Measurements from ENCODE around the gene GP1BB. TPM values are rescaled to one million over a fixed set of nuclear protein-coding genes. Genes with fewer than 3 reads are reported as not detected.

GP1BB gene
- total RNA-seq, 2 donors from 2014 or later, result 0.48 to 0.62 TPM

DNA sequence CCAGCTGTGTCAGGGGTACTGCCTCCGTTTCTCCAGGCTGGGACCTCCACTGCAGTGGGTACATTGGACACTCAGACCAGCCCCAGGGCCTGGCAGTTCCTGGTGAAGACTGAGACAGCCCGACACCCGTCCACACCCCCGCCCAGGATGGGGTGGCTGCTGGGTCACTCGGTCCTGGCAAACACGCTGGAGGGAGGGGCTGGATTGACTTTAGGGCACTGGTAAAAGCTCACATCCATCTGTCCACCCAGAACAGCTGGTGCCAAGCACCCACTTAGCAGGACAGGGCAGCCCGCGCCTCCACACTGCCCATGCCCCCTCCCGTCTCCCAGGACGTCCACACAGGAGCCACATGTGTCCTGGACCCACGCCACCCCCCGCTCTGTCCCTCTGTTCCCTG, 26.5 kb downstream of the GP1BB start:
- DNase-seq, result no peak
- H3K9ac ChIP-seq (ENCODE audit: extremely low read depth, low read length, poor library complexity, severe bottlenecking), result no peak overlapping the region
- Mint-ChIP-seq H3K27ac (no peak overlapping the region), H3K36me3 (ENCODE audit: low read depth) (no peaks in the 10 kb centered on the region), H3K9me3 (no peaks in the 10 kb centered on the region), H3K4me1 (peaks cover 6% of the 10 kb centered on the region), H3K4me3 (no peak overlapping the region), H3K27me3 (ENCODE audit: insufficient read depth) (peaks cover 25% of the 10 kb centered on the region)
- peaks cover 34% of the 10 kb centered on the region for H3K27me3 ChIP-seq (ENCODE audit: control insufficient read depth, insufficient read depth, low read length, poor library complexity, severe bottlenecking)
- H3K4me1 ChIP-seq (ENCODE audit: control insufficient read depth, insufficient read depth, low read length), result peaks cover 13% of the 10 kb centered on the region
- TF ChIP-seq, protein P1, sequence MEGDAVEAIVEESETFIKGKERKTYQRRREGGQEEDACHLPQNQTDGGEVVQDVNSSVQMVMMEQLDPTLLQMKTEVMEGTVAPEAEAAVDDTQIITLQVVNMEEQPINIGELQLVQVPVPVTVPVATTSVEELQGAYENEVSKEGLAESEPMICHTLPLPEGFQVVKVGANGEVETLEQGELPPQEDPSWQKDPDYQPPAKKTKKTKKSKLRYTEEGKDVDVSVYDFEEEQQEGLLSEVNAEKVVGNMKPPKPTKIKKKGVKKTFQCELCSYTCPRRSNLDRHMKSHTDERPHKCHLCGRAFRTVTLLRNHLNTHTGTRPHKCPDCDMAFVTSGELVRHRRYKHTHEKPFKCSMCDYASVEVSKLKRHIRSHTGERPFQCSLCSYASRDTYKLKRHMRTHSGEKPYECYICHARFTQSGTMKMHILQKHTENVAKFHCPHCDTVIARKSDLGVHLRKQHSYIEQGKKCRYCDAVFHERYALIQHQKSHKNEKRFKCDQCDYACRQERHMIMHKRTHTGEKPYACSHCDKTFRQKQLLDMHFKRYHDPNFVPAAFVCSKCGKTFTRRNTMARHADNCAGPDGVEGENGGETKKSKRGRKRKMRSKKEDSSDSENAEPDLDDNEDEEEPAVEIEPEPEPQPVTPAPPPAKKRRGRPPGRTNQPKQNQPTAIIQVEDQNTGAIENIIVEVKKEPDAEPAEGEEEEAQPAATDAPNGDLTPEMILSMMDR (conservative IDR thresholded peaks at IDR 0.05), result no peak
- no peaks in the 10 kb centered on the region for H3K36me3 ChIP-seq (ENCODE audit: control insufficient read depth, insufficient read depth, low read length)
- WGBS, 2 experiments (ENCODE audit: insufficient coverage in 1 of 2, insufficient read length in 1 of 2), result 96 to 100% methylated on average over 6 to 12 of the region's 12 CpGs
- H3K27ac ChIP-seq (ENCODE audit: low read depth, low read length), result no peak overlapping the region
- H3K9me3 ChIP-seq (ENCODE audit: control insufficient read depth, low read length), result no peaks in the 10 kb centered on the region
- H3K4me3 ChIP-seq (ENCODE audit: low read length), result no peak overlapping the region

DNA sequence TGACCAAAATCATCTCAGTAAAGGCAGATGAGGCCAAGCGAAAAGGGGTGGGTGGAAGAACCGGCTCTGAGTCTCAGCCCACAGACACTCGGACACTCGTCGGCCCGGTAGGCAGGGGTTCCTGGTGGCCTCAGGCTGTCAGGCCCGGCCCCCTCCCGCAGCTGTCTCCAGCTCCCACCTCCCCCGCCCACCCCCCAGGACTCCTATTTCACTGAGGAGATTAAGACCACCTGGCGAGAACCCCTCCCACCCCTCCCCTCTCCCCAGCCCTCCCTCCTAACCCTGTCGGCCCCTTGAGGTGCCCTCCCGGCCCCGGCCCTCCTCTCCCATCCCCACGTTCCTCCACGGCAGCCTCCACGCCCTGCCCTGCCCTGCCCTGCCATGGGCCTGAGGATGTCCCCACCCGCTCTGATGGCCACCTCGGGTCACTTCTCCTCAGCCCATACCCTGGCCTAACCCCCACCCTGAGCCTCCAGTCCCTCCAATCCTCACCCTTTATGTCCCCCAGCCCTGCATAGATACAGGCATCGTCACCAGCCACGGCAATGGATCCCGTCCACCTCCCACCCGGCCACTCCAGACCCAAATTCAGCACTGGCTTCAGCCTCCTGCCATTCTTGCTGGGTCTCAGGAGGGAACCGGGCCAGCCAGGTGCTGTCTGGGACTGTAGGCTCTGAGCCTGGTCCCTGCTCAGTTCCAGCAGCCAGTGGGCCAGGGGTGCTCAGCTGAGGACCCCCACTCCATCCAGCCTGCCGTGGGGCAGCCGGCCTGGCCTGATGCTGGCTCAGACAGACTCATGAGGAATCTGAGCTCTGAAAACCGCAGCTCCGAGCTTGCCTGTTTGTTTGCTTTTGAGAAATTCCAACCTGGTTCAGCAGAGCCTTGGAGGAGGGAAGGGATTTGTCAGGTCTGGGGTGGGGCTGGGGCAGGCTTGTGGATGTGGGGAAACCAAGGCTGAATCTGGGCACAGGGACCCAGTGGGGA, 27.5 kb downstream of the GP1BB start:
- Histone ChIP-seq H3K9me3 (ENCODE audit: control insufficient read depth, low read length) (no peaks in the 10 kb centered on the region), H3K9ac (ENCODE audit: extremely low read depth, low read length, poor library complexity, severe bottlenecking) (no peak overlapping the region), H3K27ac (ENCODE audit: low read depth, low read length) (no peak overlapping the region), H3K4me1 (ENCODE audit: control insufficient read depth, insufficient read depth, low read length) (peaks cover 13% of the 10 kb centered on the region), H3K27me3 (ENCODE audit: control insufficient read depth, insufficient read depth, low read length, poor library complexity, severe bottlenecking) (peaks cover 43% of the 10 kb centered on the region), H3K4me3 (ENCODE audit: low read length) (no peak overlapping the region), H3K36me3 (ENCODE audit: control insufficient read depth, insufficient read depth, low read length) (no peaks in the 10 kb centered on the region)
- H3K36me3 Mint-ChIP-seq (ENCODE audit: low read depth), result no peaks in the 10 kb centered on the region
- H3K4me1 Mint-ChIP-seq, result peaks cover 8% of the 10 kb centered on the region
- TF ChIP-seq, protein P1 (conservative IDR thresholded peaks at IDR 0.05), result no peak
- H3K27me3 Mint-ChIP-seq (ENCODE audit: insufficient read depth), result peaks cover 34% of the 10 kb centered on the region
- 65 to 70% methylated on average over 8 to 26 of the region's 27 CpGs for WGBS, 2 experiments (ENCODE audit: insufficient coverage in 1 of 2, insufficient read length in 1 of 2)
- H3K4me3 Mint-ChIP-seq, result peak overlapping the region; percentile 19
- no peaks in the 10 kb centered on the region for H3K9me3 Mint-ChIP-seq
- peak overlapping the region; percentile 48 for H3K27ac Mint-ChIP-seq
- no peak for DNase-seq

DNA sequence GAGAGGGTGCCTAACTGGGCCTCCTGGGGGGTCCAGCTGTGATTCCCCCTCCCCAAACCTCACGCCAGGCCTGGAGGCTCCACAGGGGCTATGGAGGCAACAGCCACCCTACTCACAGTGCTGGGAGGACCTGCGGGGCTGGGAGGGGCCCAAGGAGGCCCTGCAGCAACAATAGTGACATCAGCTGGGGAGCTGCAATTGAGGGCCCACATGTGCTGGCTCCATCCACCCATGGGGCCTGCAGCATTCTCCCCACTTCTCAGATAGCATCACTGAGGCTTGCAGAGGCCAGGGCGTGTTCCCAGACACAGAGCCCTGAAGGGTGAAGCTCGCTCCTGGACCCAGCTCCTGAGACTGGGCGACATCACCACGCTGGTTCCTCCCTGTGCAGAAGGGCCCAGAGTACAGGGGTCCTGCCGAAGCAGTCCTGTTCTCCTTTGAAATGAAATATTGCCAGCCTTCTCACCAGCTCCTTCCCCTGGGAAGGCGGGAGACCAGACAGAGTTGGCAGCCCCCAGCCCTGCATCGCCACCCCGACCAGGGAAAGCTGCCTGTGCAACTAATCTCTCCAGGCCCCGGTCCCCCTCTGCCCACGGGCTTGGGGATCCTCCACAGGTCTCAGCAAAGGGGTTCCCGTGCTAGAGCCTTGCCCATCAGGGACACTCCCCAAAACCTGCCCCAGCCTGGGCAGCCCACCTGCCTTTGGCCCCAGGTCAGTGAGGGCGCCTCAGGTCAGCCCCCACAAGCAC, 28.3 kb downstream of the GP1BB start:
- no peak for DNase-seq
- Mint-ChIP-seq H3K27me3 (ENCODE audit: insufficient read depth) (peaks cover 43% of the 10 kb centered on the region), H3K36me3 (ENCODE audit: low read depth) (no peaks in the 10 kb centered on the region), H3K9me3 (no peaks in the 10 kb centered on the region), H3K27ac (no peak overlapping the region), H3K4me3 (no peak overlapping the region), H3K4me1 (peaks cover 10% of the 10 kb centered on the region)
- H3K27me3 ChIP-seq (ENCODE audit: control insufficient read depth, insufficient read depth, low read length, poor library complexity, severe bottlenecking), result peaks cover 52% of the 10 kb centered on the region
- H3K4me1 ChIP-seq (ENCODE audit: control insufficient read depth, insufficient read depth, low read length), result peaks cover 13% of the 10 kb centered on the region
- WGBS, 2 experiments (ENCODE audit: insufficient coverage in 1 of 2, insufficient read length in 1 of 2), result 86 to 93% methylated on average over 12 to 14 of the region's 14 CpGs
- no peaks in the 10 kb centered on the region for H3K9me3 ChIP-seq (ENCODE audit: control insufficient read depth, low read length)
- TF ChIP-seq, protein P1 (conservative IDR thresholded peaks at IDR 0.05), result no peak
- no peak overlapping the region for H3K27ac ChIP-seq (ENCODE audit: low read depth, low read length)
- H3K36me3 ChIP-seq (ENCODE audit: control insufficient read depth, insufficient read depth, low read length), result no peaks in the 10 kb centered on the region
- H3K4me3 ChIP-seq (ENCODE audit: low read length), result no peak overlapping the region
- H3K9ac ChIP-seq (ENCODE audit: extremely low read depth, low read length, poor library complexity, severe bottlenecking), result no peak overlapping the region
